Measurements from ENCODE around the gene TMEM238L. TPM values are rescaled to one million over a fixed set of nuclear protein-coding genes. Genes with fewer than 3 reads are reported as not detected.

The TMEM238L gene
- total RNA-seq, 1 experiment from 2014 or later: not detected

- Mint-ChIP-seq H3K9me3 (no peaks in the 10 kb centered on the region), H3K36me3 (ENCODE audit: insufficient read depth in 1 of 3, low read depth in 3 of 3) (no peaks in the 10 kb centered on the region; a peak in 1 of 7 replicates), H3K27me3 (ENCODE audit: low read depth) (no peaks in the 10 kb centered on the region; the same call in 1 of the 2 replicates), H3K27ac (no peak overlapping the region), H3K4me1 (peaks cover 25 to 30% of the 10 kb centered on the region in 2 experiments), H3K4me3 (no peak overlapping the region)
- H3K14ac ChIP-seq (ENCODE audit: insufficient read depth, low read length): no peak overlapping the region
- H2BK15ac ChIP-seq (ENCODE audit: low read depth, low read length): no peak overlapping the region
- H3K27me3 ChIP-seq (ENCODE audit: insufficient read depth, low read length): no peaks in the 10 kb centered on the region
- H3K56ac ChIP-seq (ENCODE audit: insufficient read length, low read depth, low read length): no peak overlapping the region
- no peaks in the 10 kb centered on the region for H3K79me1 ChIP-seq (ENCODE audit: insufficient read depth, low read depth, low read length, poor library complexity, severe bottlenecking)
- no peak overlapping the region for H3K27ac ChIP-seq (ENCODE audit: insufficient read length, low read depth, low read length)
- no peak overlapping the region for H3K4me2 ChIP-seq (ENCODE audit: insufficient read depth, insufficient read length, low read length)
- no peak for DNase-seq
- no peak overlapping the region for H3T11ph ChIP-seq (ENCODE audit: low read length)
- no peak overlapping the region for H4K91ac ChIP-seq (ENCODE audit: insufficient read length, low read depth, low read length)
- no peaks in the 10 kb centered on the region for H3K79me2 ChIP-seq (ENCODE audit: insufficient read depth, low read length)
- H2AFZ ChIP-seq (ENCODE audit: low read length): no peak overlapping the region
- no peak overlapping the region for H4K8ac ChIP-seq (replicated peaks; ENCODE audit: insufficient read length, low read depth, low read length)
- no peak overlapping the region for H2BK5ac ChIP-seq (ENCODE audit: insufficient read length, low read length)
- H3K9ac ChIP-seq (ENCODE audit: extremely low read depth, insufficient read length, low read length): no peak overlapping the region
- H2BK120ac ChIP-seq (ENCODE audit: low read depth, low read length, poor library complexity, severe bottlenecking): no peak overlapping the region
- H4K5ac ChIP-seq (ENCODE audit: insufficient read length, low read depth, low read length): no peak overlapping the region
- H4K20me1 ChIP-seq (ENCODE audit: control insufficient read depth, insufficient read depth, insufficient read length): no peaks in the 10 kb centered on the region
- H3K23ac ChIP-seq (ENCODE audit: insufficient read length, low read depth, low read length): no peak overlapping the region
- TF ChIP-seq CTCF (conservative IDR thresholded peaks at IDR 0.05): no peak
- WGBS (ENCODE audit: extremely low coverage, insufficient read length, low lambda C conversion rate): no CpG with 5 or more reads among the region's 5 CpGs
- H2BK20ac ChIP-seq (ENCODE audit: low read depth, low read length, poor library complexity, severe bottlenecking): no peak overlapping the region
- no peak overlapping the region for H2BK12ac ChIP-seq (ENCODE audit: insufficient read length, low read depth, low read length)
- no peaks in the 10 kb centered on the region for H3K9me3 ChIP-seq (ENCODE audit: control insufficient read depth, low read depth, low read length)
- H3K18ac ChIP-seq (ENCODE audit: insufficient read length, low read depth, low read length): no peak overlapping the region
- H2AK5ac ChIP-seq (ENCODE audit: insufficient read length, low read length): no peak overlapping the region
- H3K4ac ChIP-seq (ENCODE audit: low read depth, low read length): no peak overlapping the region
- peaks cover 16% of the 10 kb centered on the region; the same call in 1 of the 2 replicates for H3K4me1 ChIP-seq (ENCODE audit: insufficient read depth, low read length)
- H3K23me2 ChIP-seq (ENCODE audit: insufficient read length, low read depth, low read length, poor library complexity, severe bottlenecking): no peaks in the 10 kb centered on the region
These were observed 24.1 kb upstream of the TMEM238L start for GRCh38 chr17:10827898-10828552.

Measured in H9 (cell line).